ENCODE measurements around the gene KIFC1. TPM values are rescaled to one million over a fixed set of nuclear protein-coding genes. Genes with fewer than 3 reads are reported as not detected.
A peak's percentile ranks its signal among the peaks of the same experiment; 100 is the strongest.

KIFC1 gene
- total and polyA plus RNA-seq, 9 of the 15 experiments (the other 6 are each of a cell fraction or from before 2014, with no cell fraction given), result 1.3 to 95.2 (median 76.9) TPM

- no peak for TF ChIP-seq SREBF1 (IDR thresholded peaks at IDR 0.05; ENCODE audit: borderline replicate concordance, low read depth, low read length)
- TF ChIP-seq ZBTB43 (CRISPR knock-in tag; IDR thresholded peaks at IDR 0.05), result no peak
- 0 out of 4 replicates have a peak, but pooled peaks of 1 of the 2 experiments have one; percentile 1 for TF ChIP-seq RAD21 (CRISPR knock-in tag; conservative IDR thresholded peaks at IDR 0.05 in 1 of 2, IDR thresholded peaks at IDR 0.05 in 1 of 2)
- no peak for TF ChIP-seq NFIX (CRISPR knock-in tag; IDR thresholded peaks at IDR 0.05; ENCODE audit: low read depth)
- TF ChIP-seq NFE2L1 (tag; IDR thresholded peaks at IDR 0.05; ENCODE audit: borderline replicate concordance, low read depth), result no peak
- no peak for TF ChIP-seq BRF1 (IDR thresholded peaks at IDR 0.05; ENCODE audit: borderline replicate concordance, extremely low read depth, insufficient read length)
- no peak for TF ChIP-seq SAFB (IDR thresholded peaks at IDR 0.05; ENCODE audit: borderline replicate concordance, low read depth, low read length)
- TF ChIP-seq FIP1L1 (IDR thresholded peaks at IDR 0.05; ENCODE audit: low read depth, low read length, poor library complexity, severe bottlenecking), result no peak
- no peak for TF ChIP-seq THRA (IDR thresholded peaks at IDR 0.05)
- TF ChIP-seq MAZ (CRISPR knock-in tag; conservative IDR thresholded peaks at IDR 0.05 in 1 of 2, IDR thresholded peaks at IDR 0.05 in 1 of 2), result no peak; a peak in 1 of 4 replicates
- peak in 1 of 3 experiments; percentile 2 for TF ChIP-seq YY1 (IDR thresholded peaks at IDR 0.05; ENCODE audit: borderline replicate concordance in 1 of 3, control insufficient read depth in 1 of 3, extremely low read depth in 1 of 3, insufficient read depth in 3 of 3, insufficient read length in 1 of 3, insufficient replicate concordance in 2 of 3, low read depth in 1 of 3, low read length in 2 of 3)
- no peak for TF ChIP-seq CREBBP (IDR thresholded peaks at IDR 0.05; ENCODE audit: low read depth, low read length)
- no peak for TF ChIP-seq CBX1 (IDR thresholded peaks at IDR 0.05; ENCODE audit: low read depth)
- TF ChIP-seq POLR2AphosphoS5 (IDR thresholded peaks at IDR 0.05; ENCODE audit: control insufficient read depth, insufficient read depth, low read depth, low read length), result no peak
- peak; percentile 77; the same call in 1 of the 2 replicates for TF ChIP-seq NR4A1 (CRISPR knock-in tag; IDR thresholded peaks at IDR 0.05)
- TF ChIP-seq NR4A1 (tag; IDR thresholded peaks at IDR 0.05), result peak; percentile 79; the same call in 1 of the 2 replicates
- 0 out of 2 replicates have a peak, but pooled peaks have one; percentile 23 for TF ChIP-seq PPARD (CRISPR knock-in tag; IDR thresholded peaks at IDR 0.05)
- no peak; the same call in 1 of the 2 replicates for TF ChIP-seq MTA2 (IDR thresholded peaks at IDR 0.05; ENCODE audit: low read depth)
- TF ChIP-seq HEY1 (CRISPR knock-in tag; IDR thresholded peaks at IDR 0.05; ENCODE audit: borderline replicate concordance), result no peak
- 0 out of 2 replicates have a peak, but pooled peaks have one; percentile 71 for TF ChIP-seq ZNF76 (CRISPR knock-in tag; IDR thresholded peaks at IDR 0.05; ENCODE audit: borderline replicate concordance)
- TF ChIP-seq ZNF584 (CRISPR knock-in tag; IDR thresholded peaks at IDR 0.05; ENCODE audit: low read depth), result no peak
- no peak for TF ChIP-seq ZNF507 (tag; conservative IDR thresholded peaks at IDR 0.05)
- TF ChIP-seq FUS (optimal IDR thresholded peaks at IDR 0.05; ENCODE audit: low read depth, low read length), result no peak
- no peak for TF ChIP-seq MTA3 (IDR thresholded peaks at IDR 0.05; ENCODE audit: borderline replicate concordance)
- no peak for TF ChIP-seq ZNF174 (CRISPR knock-in tag; IDR thresholded peaks at IDR 0.05)
- TF ChIP-seq MAFG (tag; conservative IDR thresholded peaks at IDR 0.05), result no peak
Measured at GRCh38 chr6:33418690-33419291, 27.2 kb downstream of the KIFC1 start (continued).
